Subcutaneous abdominal adipose tissue (tissue), 5 donors: ENCODE results near the gene PRMT7.
A peak's percentile ranks its signal among the peaks of the same experiment; 100 is the strongest.

Source experiments
- H3K27ac ChIP-seq: one replicate; pipeline ENCODE4 v1.7.0; 2013; ENCODE audit warnings: low read depth, mild to moderate bottlenecking, inconsistent platforms, low read length, moderate library complexity
- H3K27me3 ChIP-seq, 5 donors: one replicate each; pipeline ENCODE4 v1.7.0; 2013; ENCODE audit warnings: low read length in 5 of 5, inconsistent platforms in 1 of 5; ENCODE audit not compliant: control insufficient read depth in 5 of 5, insufficient read depth in 4 of 5
- H3K36me3 ChIP-seq, 5 donors: one replicate each; pipeline ENCODE4 v1.7.0; 2013; ENCODE audit warnings: low read length in 5 of 5; ENCODE audit not compliant: control insufficient read depth in 5 of 5, insufficient read depth in 5 of 5
- H3K4me1 ChIP-seq, 5 donors: one replicate each; pipeline ENCODE4 v1.7.0; 2013; ENCODE audit warnings: low read length in 5 of 5, mild to moderate bottlenecking in 3 of 5, moderate library complexity in 1 of 5; ENCODE audit not compliant: control insufficient read depth in 5 of 5, insufficient read depth in 5 of 5
- H3K4me3 ChIP-seq, 5 donors: one replicate each; pipeline ENCODE4 v1.7.0; 2013; ENCODE audit warnings: low read length in 5 of 5, low read depth in 1 of 5
- H3K9ac ChIP-seq, 5 donors: one replicate each; pipeline ENCODE4 v1.7.0; 2013; ENCODE audit warnings: low read length in 5 of 5, mild to moderate bottlenecking in 4 of 5, moderate library complexity in 3 of 5
- H3K9me3 ChIP-seq, 5 donors: one replicate each; pipeline ENCODE4 v1.7.0; 2013; ENCODE audit warnings: low read length in 5 of 5; ENCODE audit not compliant: control insufficient read depth in 5 of 5
- donor health status: healthy.
- donor health status: healthy.
- donor health status: healthy.
- donor health status: healthy.
- donor health status: healthy.

Gene PRMT7

DNA sequence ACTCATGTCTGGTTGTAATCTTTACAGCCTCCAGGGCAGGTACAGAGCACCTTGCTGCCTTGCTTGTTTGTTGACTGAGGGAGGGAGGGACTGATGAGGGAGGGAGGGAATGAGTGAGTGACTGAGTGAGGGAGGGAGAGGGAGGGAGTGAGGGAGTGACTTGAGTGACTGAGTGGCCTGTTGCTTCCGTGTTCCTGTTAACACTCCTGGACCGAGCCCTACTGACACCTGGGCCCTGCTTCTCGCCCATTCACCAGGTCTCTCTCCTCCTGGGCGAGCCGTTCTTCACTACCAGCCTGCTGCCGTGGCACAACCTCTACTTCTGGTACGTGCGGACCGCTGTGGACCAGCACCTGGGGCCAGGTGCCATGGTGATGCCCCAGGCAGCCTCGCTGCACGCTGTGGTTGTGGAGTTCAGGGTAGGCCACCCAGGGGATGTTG is 41.2 kb downstream of the PRMT7 start:
- Histone ChIP-seq H3K9me3 (no peaks in the 10 kb centered on the region), H3K9ac (no peak overlapping the region), H3K36me3 (peaks cover 10 to 100% (median 97%) of the 10 kb centered on the region in 5 donors), H3K4me1 (peaks cover 0 to 25% (median 15%) of the 10 kb centered on the region in 5 donors), H3K27me3 (no peaks in the 10 kb centered on the region), H3K27ac (no peak overlapping the region), H3K4me3 (no peak overlapping the region)

DNA sequence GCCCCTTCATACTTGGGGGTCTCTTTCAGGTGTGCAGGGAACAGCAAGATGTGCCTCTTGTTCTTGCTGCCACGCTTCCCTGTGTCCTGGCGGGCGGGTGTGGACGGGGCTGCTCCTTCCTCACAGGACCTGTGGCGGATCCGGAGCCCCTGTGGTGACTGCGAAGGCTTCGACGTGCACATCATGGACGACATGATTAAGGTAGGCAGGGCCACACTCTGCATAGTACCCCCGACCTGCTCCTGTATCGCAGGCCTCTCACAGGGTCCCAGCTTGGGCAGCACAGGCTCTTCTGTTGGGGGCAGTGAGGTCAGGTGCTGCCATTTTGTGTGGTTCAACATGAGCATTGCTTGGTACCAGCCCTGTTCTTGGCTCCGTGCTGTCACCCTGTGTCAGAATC is 42.5 kb downstream of the PRMT7 start:
- Histone ChIP-seq H3K9ac (no peak overlapping the region), H3K36me3 (peaks cover 10 to 100% (median 95%) of the 10 kb centered on the region in 5 donors), H3K9me3 (no peaks in the 10 kb centered on the region), H3K27ac (no peak overlapping the region), H3K4me1 (peaks cover 0 to 31% (median 15%) of the 10 kb centered on the region in 5 donors), H3K27me3 (no peaks in the 10 kb centered on the region), H3K4me3 (no peak overlapping the region)

GRCh38 chr16:68354816-68355215 is 44.0 kb downstream of the PRMT7 start:
- no peaks in the 10 kb centered on the region for H3K27me3 ChIP-seq
- H3K4me1 ChIP-seq = peaks cover 0 to 36% (median 15%) of the 10 kb centered on the region in 5 donors
- no peak overlapping the region for H3K9ac ChIP-seq
- H3K9me3 ChIP-seq = no peaks in the 10 kb centered on the region
- no peak overlapping the region for H3K27ac ChIP-seq
- peaks cover 10 to 96% (median 89%) of the 10 kb centered on the region in 5 donors for H3K36me3 ChIP-seq
- no peak overlapping the region for H3K4me3 ChIP-seq

DNA sequence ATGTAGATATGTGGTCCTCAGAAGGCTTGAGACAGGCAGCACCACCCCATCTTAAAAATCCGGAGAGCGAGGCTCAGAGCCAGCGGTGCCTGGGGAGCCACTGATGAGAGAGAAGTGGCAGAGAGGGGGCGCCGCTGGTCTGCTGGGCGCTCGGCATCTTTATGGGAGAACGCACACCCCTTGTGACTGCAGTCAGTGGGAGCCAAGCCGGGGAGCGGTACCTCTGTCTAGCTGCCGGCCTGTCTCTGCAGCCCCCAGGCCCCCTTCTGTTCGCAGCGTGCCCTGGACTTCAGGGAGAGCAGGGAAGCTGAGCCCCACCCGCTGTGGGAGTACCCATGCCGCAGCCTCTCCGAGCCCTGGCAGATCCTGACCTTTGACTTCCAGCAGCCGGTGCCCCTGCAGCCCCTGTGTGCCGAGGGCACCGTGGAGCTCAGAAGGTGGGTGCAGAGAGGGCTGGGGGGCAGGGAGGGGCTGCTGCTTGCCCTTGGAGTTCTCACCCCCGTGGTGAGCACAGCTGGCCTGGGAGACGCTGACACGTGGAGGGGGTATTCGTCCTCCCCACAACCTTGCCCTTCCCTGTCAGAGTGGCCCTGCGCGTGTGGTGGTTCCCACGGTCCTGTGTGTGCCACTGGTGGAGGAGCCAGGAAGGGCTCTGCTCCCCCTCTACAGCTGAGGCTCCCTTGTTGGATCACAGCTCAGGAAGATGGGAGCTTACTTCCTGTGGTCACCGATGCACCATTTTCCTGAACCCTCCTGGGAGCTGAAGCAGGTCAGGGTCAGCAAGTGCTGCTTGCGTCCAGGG is 44.8 kb downstream of the PRMT7 start:
- Histone ChIP-seq H3K36me3 (peaks cover 5 to 88% (median 83%) of the 10 kb centered on the region in 5 donors), H3K4me1 (peaks cover 0 to 36% (median 15%) of the 10 kb centered on the region in 5 donors), H3K27ac (no peak overlapping the region), H3K27me3 (no peaks in the 10 kb centered on the region), H3K9ac (peak overlapping the region in 2 of 5 donors; percentile 11 to 37), H3K9me3 (no peaks in the 10 kb centered on the region), H3K4me3 (peak overlapping the region in 1 of 5 donors; percentile 26)

DNA sequence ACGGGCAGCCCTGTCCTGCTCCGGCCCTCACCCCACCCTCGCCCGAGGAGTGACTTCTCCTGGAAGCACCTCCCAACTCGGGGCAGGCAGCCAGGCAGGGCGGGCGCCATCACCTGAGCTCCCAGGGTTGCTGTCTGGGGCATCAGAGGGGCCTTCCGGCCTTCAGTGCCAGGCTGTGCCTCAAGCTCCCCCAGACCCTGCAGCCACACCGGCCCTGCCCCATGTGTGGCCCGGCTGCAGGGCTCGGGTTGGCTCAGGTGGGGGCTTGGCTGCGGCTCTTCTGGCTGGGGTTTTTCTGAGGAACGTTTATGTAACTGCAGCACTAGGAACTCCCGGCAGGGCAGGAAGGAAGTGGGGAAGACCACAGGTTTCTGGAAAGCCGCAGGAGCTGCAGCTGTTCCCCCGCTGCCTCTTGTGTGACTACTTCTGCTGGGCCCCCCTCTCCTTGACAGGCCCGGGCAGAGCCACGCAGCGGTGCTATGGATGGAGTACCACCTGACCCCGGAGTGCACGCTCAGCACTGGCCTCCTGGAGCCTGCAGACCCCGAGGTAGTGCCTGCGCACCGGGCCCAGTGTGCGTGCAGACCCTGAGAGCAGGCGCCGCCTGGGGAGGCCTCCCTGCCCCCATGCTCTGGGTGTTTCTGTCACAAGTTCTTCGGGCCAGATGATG is 45.6 kb downstream of the PRMT7 start:
- H3K4me3 ChIP-seq = peak overlapping the region in 1 of 5 donors; percentile 26
- H3K9ac ChIP-seq = peak overlapping the region in 1 of 5 donors; percentile 11
- H3K36me3 ChIP-seq = peaks cover 5 to 81% (median 78%) of the 10 kb centered on the region in 5 donors
- no peaks in the 10 kb centered on the region for H3K27me3 ChIP-seq
- H3K4me1 ChIP-seq = peaks cover 0 to 36% (median 18%) of the 10 kb centered on the region in 5 donors
- H3K27ac ChIP-seq = no peak overlapping the region
- no peaks in the 10 kb centered on the region for H3K9me3 ChIP-seq

- Histone ChIP-seq H3K4me1 (peaks cover 0 to 36% (median 23%) of the 10 kb centered on the region in 5 donors), H3K36me3 (peaks cover 5 to 75% (median 73%) of the 10 kb centered on the region in 5 donors), H3K9ac (no peak overlapping the region), H3K27me3 (no peaks in the 10 kb centered on the region), H3K9me3 (no peaks in the 10 kb centered on the region), H3K4me3 (no peak overlapping the region), H3K27ac (no peak overlapping the region)
Measured at GRCh38 chr16:68356919-68357286, 46.1 kb downstream of the PRMT7 start.

DNA sequence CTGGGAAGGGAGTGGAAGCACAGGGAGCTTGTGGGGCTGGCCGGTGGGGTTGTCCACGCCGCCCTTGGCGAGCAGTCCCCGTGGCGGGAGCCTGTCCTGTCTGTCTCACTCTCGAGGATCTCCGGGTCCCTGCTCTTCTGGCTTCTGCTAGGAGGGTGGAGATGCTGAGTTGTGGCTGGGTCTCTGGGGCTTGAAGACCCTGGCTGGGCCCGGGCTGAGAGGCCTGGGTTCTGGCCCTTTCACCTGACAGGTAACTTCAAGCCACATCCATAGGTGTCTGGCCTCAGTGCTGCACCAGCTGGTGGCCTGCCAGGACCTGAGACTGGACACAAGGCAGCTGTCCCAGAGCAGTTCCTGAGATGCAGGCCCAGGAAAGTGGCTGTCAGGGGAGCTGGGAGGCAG is 46.7 kb downstream of the PRMT7 start:
- no peak overlapping the region for H3K27ac ChIP-seq
- peaks cover 0 to 38% (median 28%) of the 10 kb centered on the region in 5 donors for H3K4me1 ChIP-seq
- H3K9ac ChIP-seq = no peak overlapping the region
- H3K36me3 ChIP-seq = peaks cover 3 to 69% (median 67%) of the 10 kb centered on the region in 5 donors
- no peak overlapping the region for H3K4me3 ChIP-seq
- no peaks in the 10 kb centered on the region for H3K27me3 ChIP-seq
- H3K9me3 ChIP-seq = no peaks in the 10 kb centered on the region

DNA sequence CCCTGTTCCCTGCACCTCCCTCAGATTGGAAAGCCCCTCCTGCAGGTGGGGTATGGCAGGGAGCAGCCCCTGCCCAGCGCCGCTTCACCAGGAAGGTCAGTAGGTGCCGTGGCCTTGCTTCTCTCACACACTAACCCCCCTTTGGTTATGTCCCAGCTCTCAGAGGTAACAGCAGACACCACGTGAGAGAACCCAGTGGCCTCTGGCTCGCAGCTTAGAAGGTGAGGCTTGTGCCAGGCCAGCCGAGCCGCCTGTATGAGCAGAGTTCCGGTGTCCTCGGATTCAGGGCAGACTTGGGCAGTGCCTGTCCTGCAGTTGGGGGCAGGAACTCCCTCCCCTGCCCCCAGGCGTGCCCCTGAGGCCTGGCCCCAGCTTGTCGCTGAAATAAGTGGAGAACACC is 47.1 kb downstream of the PRMT7 start:
- Histone ChIP-seq H3K4me1 (peaks cover 0 to 38% (median 28%) of the 10 kb centered on the region in 5 donors), H3K27ac (no peak overlapping the region), H3K27me3 (no peaks in the 10 kb centered on the region), H3K9ac (no peak overlapping the region), H3K9me3 (no peaks in the 10 kb centered on the region), H3K4me3 (no peak overlapping the region), H3K36me3 (peaks cover 0 to 65% (median 63%) of the 10 kb centered on the region in 5 donors)

DNA sequence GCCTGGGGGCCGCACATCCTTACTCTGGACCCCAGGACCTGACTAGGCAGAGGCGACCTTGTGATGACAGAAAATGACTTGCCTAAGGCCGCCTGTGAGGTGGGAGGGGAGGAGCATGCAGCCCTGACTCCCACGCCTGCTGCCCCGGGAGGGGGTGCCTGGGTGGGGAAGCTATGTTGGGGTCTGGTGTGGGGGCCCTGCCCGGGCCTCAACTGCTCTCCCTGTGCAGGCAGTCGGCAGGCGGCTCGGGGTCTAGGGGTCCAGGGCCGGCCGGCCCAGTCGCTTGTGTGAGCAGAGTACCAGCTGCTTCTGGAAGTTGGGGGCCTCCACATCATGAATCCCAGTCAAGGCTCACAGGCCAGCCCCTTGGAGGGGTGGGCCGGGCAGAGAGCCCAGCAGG is 48.1 kb downstream of the PRMT7 start:
- Histone ChIP-seq H3K4me3 (no peak overlapping the region), H3K36me3 (peaks cover 0 to 55% (median 53%) of the 10 kb centered on the region in 5 donors), H3K27me3 (peaks cover 0 to 8% (median 5%) of the 10 kb centered on the region in 5 donors), H3K27ac (no peak overlapping the region), H3K4me1 (peaks cover 0 to 38% (median 28%) of the 10 kb centered on the region in 5 donors), H3K9ac (no peak overlapping the region), H3K9me3 (no peaks in the 10 kb centered on the region)
